Osteocyte (in vitro differentiated cells): ENCODE data around the gene DNLZ. TPM values are rescaled to one million over a fixed set of nuclear protein-coding genes. Genes with fewer than 3 reads are reported as not detected.
A peak's percentile ranks its signal among the peaks of the same experiment; 100 is the strongest.

Experiments
- DNase-seq: peaks from one replicate; pipeline ENCODE4 v3.0.0; 2021; ENCODE audit warnings: mixed read lengths; ENCODE audit not compliant: unreplicated experiment; ENCODE audit errors: extremely low spot score
- H3K27ac Mint-ChIP-seq: one replicate; pipeline ENCODE4 v1.8.0; 2021; ENCODE audit warnings: mild to moderate bottlenecking, mixed read lengths; ENCODE audit not compliant: unreplicated experiment
- H3K27me3 Mint-ChIP-seq: one replicate; pipeline ENCODE4 v1.8.0; 2021; ENCODE audit warnings: mixed read lengths; ENCODE audit not compliant: unreplicated experiment
- H3K36me3 Mint-ChIP-seq: one replicate; pipeline ENCODE4 v1.8.0; 2021; ENCODE audit warnings: mixed read lengths; ENCODE audit not compliant: unreplicated experiment
- H3K4me1 Mint-ChIP-seq: one replicate; pipeline ENCODE4 v1.8.0; 2021; ENCODE audit warnings: mixed read lengths; ENCODE audit not compliant: unreplicated experiment
- H3K4me3 Mint-ChIP-seq: one replicate; pipeline ENCODE4 v1.8.0; 2021; ENCODE audit warnings: mild to moderate bottlenecking, moderate library complexity, mixed read lengths; ENCODE audit not compliant: unreplicated experiment
- H3K9me3 Mint-ChIP-seq: one replicate; pipeline ENCODE4 v1.8.0; 2021; ENCODE audit warnings: mixed read lengths; ENCODE audit not compliant: unreplicated experiment
- total RNA-seq: library from RNA; stranded (reverse); gene quantifications from 2 replicates; pipeline ENCODE4 v1.2.1, GENCODE V29; 2021
- TF ChIP-seq, protein P1 (sequence below): fragments of 200-600 bp; sonication (generic); IDR thresholded peaks from 2 replicates; pipeline ENCODE4 v1.5.0; 2021; ENCODE audit warnings: antibody characterized with exemption, mild to moderate bottlenecking, moderate library complexity

Gene DNLZ
- total RNA-seq, 1 donor from 2014 or later, result 17.6 TPM

DNA sequence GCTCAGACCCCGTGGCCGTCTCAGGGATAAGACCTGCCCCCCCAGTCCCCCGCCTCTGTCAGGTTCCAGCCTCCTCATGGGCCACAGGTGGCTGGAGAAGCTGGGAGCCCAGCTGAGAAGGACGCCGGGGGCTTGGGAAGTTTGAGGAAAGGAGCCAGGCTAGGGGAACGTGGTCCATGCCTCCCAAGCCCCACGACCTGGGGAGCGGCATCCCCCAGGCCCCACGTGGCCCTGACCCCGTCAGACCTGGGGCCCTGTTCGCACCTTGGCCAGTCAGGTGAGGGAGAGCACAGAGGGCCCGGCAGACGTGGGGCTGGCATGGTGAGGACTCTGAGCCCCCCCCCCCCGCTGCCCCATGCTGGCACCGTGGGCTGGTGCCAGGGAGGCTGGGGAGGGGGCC is 32.5 kb downstream of the DNLZ start:
- Mint-ChIP-seq H3K4me3 (no peak overlapping the region), H3K9me3 (no peaks in the 10 kb centered on the region), H3K36me3 (no peaks in the 10 kb centered on the region), H3K27ac (no peak overlapping the region), H3K27me3 (no peaks in the 10 kb centered on the region), H3K4me1 (peaks cover 27% of the 10 kb centered on the region)
- TF ChIP-seq, protein P1, sequence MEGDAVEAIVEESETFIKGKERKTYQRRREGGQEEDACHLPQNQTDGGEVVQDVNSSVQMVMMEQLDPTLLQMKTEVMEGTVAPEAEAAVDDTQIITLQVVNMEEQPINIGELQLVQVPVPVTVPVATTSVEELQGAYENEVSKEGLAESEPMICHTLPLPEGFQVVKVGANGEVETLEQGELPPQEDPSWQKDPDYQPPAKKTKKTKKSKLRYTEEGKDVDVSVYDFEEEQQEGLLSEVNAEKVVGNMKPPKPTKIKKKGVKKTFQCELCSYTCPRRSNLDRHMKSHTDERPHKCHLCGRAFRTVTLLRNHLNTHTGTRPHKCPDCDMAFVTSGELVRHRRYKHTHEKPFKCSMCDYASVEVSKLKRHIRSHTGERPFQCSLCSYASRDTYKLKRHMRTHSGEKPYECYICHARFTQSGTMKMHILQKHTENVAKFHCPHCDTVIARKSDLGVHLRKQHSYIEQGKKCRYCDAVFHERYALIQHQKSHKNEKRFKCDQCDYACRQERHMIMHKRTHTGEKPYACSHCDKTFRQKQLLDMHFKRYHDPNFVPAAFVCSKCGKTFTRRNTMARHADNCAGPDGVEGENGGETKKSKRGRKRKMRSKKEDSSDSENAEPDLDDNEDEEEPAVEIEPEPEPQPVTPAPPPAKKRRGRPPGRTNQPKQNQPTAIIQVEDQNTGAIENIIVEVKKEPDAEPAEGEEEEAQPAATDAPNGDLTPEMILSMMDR, result no peak
- no peak for DNase-seq

GRCh38 chr9:136330406-136330990 is 33.0 kb downstream of the DNLZ start:
- no peak for DNase-seq
- Mint-ChIP-seq H3K9me3 (no peaks in the 10 kb centered on the region), H3K36me3 (no peaks in the 10 kb centered on the region), H3K27ac (no peak overlapping the region), H3K4me1 (peaks cover 31% of the 10 kb centered on the region), H3K4me3 (no peak overlapping the region), H3K27me3 (no peaks in the 10 kb centered on the region)
- TF ChIP-seq, protein P1, result no peak

- Mint-ChIP-seq H3K4me1 (peaks cover 35% of the 10 kb centered on the region), H3K27me3 (no peaks in the 10 kb centered on the region), H3K9me3 (no peaks in the 10 kb centered on the region), H3K36me3 (no peaks in the 10 kb centered on the region), H3K27ac (no peak overlapping the region), H3K4me3 (no peak overlapping the region)
- no peak for DNase-seq
- TF ChIP-seq, protein P1, result no peak
Observed at GRCh38 chr9:136329636-136330405, 33.7 kb downstream of the DNLZ start.

DNA sequence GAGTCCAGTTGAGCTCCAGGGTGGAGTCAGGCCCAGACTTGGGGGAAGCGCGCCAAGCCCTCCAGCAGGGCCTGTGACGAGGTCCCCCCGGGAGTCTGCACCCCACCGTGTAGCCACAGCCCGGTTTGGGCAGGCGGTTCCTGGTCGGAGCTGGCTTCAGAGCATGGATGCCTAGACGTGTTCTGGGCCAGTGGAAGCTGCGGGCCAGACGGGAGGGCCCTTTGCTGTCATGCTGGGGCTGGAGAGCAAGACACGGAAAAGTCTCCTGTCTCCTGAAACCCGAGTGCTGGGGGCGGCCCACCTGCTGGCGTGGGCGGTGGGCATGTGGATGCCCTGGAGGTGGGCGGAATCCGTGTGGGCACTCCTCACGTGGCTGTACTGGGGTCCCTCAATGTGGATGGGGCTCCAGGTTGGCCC is 34.3 kb downstream of the DNLZ start:
- DNase-seq, result no peak
- peaks cover 36% of the 10 kb centered on the region for H3K4me1 Mint-ChIP-seq
- H3K9me3 Mint-ChIP-seq, result no peaks in the 10 kb centered on the region
- H3K27me3 Mint-ChIP-seq, result no peaks in the 10 kb centered on the region
- no peaks in the 10 kb centered on the region for H3K36me3 Mint-ChIP-seq
- TF ChIP-seq, protein P1, result no peak
- H3K4me3 Mint-ChIP-seq, result peak overlapping the region; percentile 78
- H3K27ac Mint-ChIP-seq, result no peak overlapping the region

DNA sequence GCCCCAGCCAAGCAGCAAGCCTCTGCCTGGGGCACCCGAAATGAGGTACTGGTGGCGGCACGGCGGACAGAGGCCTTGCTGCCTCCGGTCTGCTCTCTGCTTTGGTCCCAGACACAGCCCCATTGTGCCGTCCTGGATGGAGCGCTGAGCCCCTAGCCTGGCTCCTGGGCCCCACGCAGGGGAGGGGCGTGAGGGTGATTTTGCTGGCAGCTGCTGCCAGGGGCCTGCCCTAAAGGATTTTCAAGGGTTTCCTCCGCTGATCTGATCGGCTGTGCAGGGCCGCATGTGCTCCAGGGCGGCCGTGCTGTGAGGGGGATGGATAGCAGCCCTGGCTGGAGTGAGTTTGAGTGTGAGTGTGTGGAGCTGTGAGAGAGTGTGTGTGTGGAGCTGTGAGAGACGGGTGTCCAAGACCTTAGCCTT is 34.9 kb downstream of the DNLZ start:
- TF ChIP-seq, protein P1, result no peak
- Mint-ChIP-seq H3K27me3 (peaks cover 2% of the 10 kb centered on the region), H3K4me3 (peak overlapping the region; percentile 78), H3K4me1 (peaks cover 38% of the 10 kb centered on the region), H3K9me3 (no peaks in the 10 kb centered on the region), H3K36me3 (no peaks in the 10 kb centered on the region), H3K27ac (peak overlapping the region; percentile 85)
- no peak for DNase-seq
